Psoas muscle (tissue), 8 donors: ENCODE results near the gene BCL6B. TPM values are rescaled to one million over a fixed set of nuclear protein-coding genes. Genes with fewer than 3 reads are reported as not detected.

ENCODE experiments used
- ATAC-seq, 4 donors: fragments of 200-7000 bp; cut with Tn5 transposase; one replicate each; pipeline ENCODE4 v1.9.1; 2020; ENCODE audit warnings: moderate library complexity in 3 of 4, mild to moderate bottlenecking in 2 of 4
- DNase-seq, 2 donors: peaks; one replicate each; pipeline ENCODE4 v3.0.0-alpha.2; 2020
- H3K27ac ChIP-seq: fragments of 200-600 bp; one replicate; pipeline ENCODE4 v1.8.0; 2022
- H3K27me3 ChIP-seq, 3 donors: fragments of 200-600 bp in 1 of 3; one replicate each; pipeline versions ENCODE4 v1.6.1 to v1.8.0; 2013 to 2022; ENCODE audit warnings: low read length in 2 of 3, mild to moderate bottlenecking in 2 of 3, moderate library complexity in 1 of 3; ENCODE audit not compliant: insufficient read depth in 3 of 3
- H3K36me3 ChIP-seq, 2 donors: fragments of 200-600 bp in 1 of 2; one replicate each; pipeline versions ENCODE4 v1.6.1 to v1.8.0; 2013 to 2022; ENCODE audit warnings: low read depth in 1 of 2, mild to moderate bottlenecking in 1 of 2, moderate library complexity in 1 of 2; ENCODE audit not compliant: insufficient read depth in 1 of 2
- H3K4me1 ChIP-seq: fragments of 200-600 bp; one replicate; pipeline ENCODE4 v1.8.0; 2022
- H3K4me3 ChIP-seq: fragments of 200-600 bp; one replicate; pipeline ENCODE4 v1.8.0; 2022; ENCODE audit warnings: mild to moderate bottlenecking
- H3K9me3 ChIP-seq: fragments of 200-600 bp; one replicate; pipeline ENCODE4 v1.8.0; 2022
- WGBS, 3 donors: extraction: QIAGEN DNeasy Blood & Tissue Kit; methylation state at CpG; one replicate each; pipeline versions ENCODE4 v1.1.6 to v1.1.7; 2013; 5-methylcytosine and 5-hydroxymethylcytosine counted together
- intact Hi-C, 2 donors: fragments of 100-400 bp; cut with DNase I; formaldehyde crosslinking; loops; one replicate each; pipeline versions ENCODE4 v1.11.0 to v1.14.2; 2022
- polyA plus RNA-seq, 3 donors: library from polyadenylated mRNA; stranded (reverse); fragments of 200-250 nt; gene quantifications; one replicate each; pipeline ENCODE4 v1.2.3, GENCODE V29; 2013
- total RNA-seq, 4 donors: library from RNA; stranded (reverse); fragmentation: NEBNext Ultra II Directional in 2 of 4; extraction: Animal tissue kit (Norgen Biotek cat#: 25700) in 2 of 4; gene quantifications; one replicate each; pipeline versions ENCODE4 v1.2.1 to v1.2.4, GENCODE V29; 2021 to 2023
- TF ChIP-seq, protein P1 (sequence below): fragments of 200-600 bp; IDR thresholded peaks from one replicate; pipeline ENCODE4 v1.8.0; 2022; ENCODE audit warnings: antibody characterized with exemption
- donor health status: healthy with polysubstance abuse.
- donor health status: DM: no; HTN: no; CAD: no; lungs with moderate emphysema.
- donor health status: Bipolar disorder and iron deficiency.
- donor health status: healthy.
- donor health status: DM: yes; HTN: yes; CAD: no.
- donor health status: DM: no; HTN: no; CAD: no.
- donor health status: DM: no; HTN: no; CAD: no.
- donor health status: DM: yes; HTN: yes; CAD: no.

BCL6B gene
- total and polyA plus RNA-seq, 7 donors, result 2.0 to 11.9 (median 6.1) TPM

DNA sequence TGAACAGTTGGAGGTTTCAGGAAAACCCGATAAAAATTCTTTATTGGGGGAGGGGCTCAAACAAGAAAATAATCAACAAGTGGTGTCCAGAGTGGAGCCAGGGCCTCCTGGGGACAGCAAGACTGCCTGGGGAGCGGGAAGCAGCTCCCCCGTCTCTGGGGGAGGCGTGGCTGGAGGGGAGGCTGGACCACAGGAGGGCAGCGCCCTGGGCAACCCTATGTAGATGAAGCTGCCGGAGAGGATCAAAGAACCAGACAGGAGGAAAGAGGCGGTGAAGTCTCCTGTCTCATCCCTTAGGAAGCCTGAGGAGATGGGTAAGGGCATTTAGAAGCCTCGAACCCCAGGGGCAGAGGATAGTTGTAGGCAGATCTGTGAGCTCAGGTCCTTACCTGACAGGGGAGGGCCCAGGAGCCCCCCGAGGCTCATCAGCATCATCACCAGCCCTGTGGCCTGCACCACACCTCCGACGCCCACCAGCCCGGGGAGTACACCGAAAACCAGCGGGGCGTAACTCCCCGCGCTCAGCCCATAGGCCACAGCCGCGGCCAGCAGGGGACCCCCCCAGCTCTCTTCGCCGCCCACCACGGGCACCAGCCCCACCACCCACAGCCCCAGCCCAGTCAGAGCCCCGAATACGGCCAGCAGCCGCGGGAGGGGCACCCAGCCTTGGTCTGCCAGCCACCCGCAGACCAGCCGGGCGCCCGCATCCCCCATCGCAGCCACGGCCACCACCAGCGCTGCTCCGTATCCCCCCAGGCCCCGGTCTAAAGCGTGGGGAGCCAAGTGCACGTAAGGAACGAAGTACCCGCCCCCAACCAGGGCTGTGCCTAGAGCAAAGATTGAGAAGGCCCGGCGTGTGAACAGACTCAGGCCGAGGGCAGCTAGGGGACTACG, 19.0 kb downstream of the BCL6B start:
- Histone ChIP-seq H3K27me3 (peaks cover 0 to 29% (median 12%) of the 10 kb centered on the region in 3 donors), H3K36me3 (no peaks in the 10 kb centered on the region), H3K9me3 (no peaks in the 10 kb centered on the region), H3K4me3 (peak overlapping the region; percentile 60), H3K27ac (no peak overlapping the region), H3K4me1 (peaks cover 21% of the 10 kb centered on the region)
- TF ChIP-seq, protein P1, sequence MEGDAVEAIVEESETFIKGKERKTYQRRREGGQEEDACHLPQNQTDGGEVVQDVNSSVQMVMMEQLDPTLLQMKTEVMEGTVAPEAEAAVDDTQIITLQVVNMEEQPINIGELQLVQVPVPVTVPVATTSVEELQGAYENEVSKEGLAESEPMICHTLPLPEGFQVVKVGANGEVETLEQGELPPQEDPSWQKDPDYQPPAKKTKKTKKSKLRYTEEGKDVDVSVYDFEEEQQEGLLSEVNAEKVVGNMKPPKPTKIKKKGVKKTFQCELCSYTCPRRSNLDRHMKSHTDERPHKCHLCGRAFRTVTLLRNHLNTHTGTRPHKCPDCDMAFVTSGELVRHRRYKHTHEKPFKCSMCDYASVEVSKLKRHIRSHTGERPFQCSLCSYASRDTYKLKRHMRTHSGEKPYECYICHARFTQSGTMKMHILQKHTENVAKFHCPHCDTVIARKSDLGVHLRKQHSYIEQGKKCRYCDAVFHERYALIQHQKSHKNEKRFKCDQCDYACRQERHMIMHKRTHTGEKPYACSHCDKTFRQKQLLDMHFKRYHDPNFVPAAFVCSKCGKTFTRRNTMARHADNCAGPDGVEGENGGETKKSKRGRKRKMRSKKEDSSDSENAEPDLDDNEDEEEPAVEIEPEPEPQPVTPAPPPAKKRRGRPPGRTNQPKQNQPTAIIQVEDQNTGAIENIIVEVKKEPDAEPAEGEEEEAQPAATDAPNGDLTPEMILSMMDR, result no peak
- intact Hi-C loops, result no loop called here
- ATAC-seq (no peak), DNase-seq (no peak)
- WGBS, 3 donors, result 38 to 43% (median 42%) methylated on average over 35 to 43 of the region's 43 CpGs

GRCh38 chr17:7042501-7043181, 19.8 kb downstream of the BCL6B start:
- Histone ChIP-seq H3K27me3 (peaks cover 0 to 29% (median 12%) of the 10 kb centered on the region in 3 donors), H3K4me3 (peak overlapping the region; percentile 60), H3K36me3 (no peaks in the 10 kb centered on the region), H3K4me1 (peaks cover 21% of the 10 kb centered on the region), H3K9me3 (no peaks in the 10 kb centered on the region), H3K27ac (no peak overlapping the region)
- 17 to 21% (median 21%) methylated on average over 43 to 53 of the region's 53 CpGs for WGBS, 3 donors
- TF ChIP-seq, protein P1, result no peak
- intact Hi-C loops, result no loop called here
- ATAC-seq (no peak), DNase-seq (no peak)

DNA sequence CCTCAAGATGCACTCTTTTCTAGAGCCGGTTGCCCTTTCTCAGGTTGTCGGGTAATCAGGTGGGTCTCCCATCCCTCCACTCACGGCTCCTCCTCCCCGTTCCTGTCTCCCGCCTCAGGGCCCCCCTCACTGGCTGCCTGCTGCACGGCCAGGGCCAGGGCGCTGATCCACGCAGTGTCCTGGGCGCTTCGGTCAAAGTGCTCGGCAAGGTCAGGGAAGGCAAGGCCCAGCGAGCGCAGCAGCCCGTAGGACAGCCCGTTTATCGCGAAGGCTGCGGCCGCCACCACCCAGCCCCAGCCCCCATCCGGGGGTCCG, 20.3 kb downstream of the BCL6B start:
- Histone ChIP-seq H3K27me3 (peaks cover 0 to 29% (median 12%) of the 10 kb centered on the region in 3 donors), H3K36me3 (no peaks in the 10 kb centered on the region), H3K4me1 (peaks cover 21% of the 10 kb centered on the region), H3K9me3 (no peaks in the 10 kb centered on the region), H3K4me3 (peak overlapping the region; percentile 60), H3K27ac (no peak overlapping the region)
- DNase-seq, result peak in 1 of 2 donors; percentile 60
- intact Hi-C loops, result no loop called here
- TF ChIP-seq, protein P1, result no peak
- WGBS, 3 donors, result 1 to 4% (median 2%) methylated on average over 21 of the region's 21 CpGs
- ATAC-seq, result peak in 3 of 4 donors; percentile 21 to 38 (median 31)

DNA sequence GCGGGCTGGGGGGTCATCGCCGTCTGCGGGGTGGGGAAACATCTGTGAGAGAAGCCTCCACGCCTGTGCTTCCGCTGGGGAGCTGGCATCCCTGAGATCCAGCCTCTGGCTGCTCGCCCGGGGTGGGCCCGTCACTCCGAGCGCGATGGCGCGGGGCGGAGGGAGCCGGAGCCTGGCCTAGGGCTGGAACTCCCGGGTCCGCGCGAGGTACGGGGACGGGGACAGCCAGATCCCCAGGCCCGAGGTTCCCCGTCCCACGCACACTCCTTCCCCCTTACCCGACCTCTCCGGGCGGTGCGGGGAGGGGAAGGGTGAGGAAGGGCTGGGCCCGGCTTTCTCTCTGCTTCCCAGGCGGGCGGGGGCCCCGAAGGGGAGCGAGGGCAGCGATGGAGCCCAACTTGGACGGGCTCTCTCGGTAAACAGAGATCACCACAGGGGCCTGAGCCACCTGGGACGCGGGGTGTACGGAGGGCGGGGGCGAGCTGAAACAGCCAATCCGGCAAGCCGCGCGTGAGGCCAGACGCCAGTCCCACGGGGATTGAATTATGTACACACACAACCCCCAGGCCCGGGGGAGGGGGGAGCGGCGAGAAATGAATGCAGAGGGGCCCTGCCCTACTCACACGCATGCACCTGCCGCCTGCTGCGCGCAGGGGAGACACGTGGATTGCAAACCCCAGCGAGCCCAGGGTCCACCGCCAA, 20.8 kb downstream of the BCL6B start, which contains the start of gene SLC16A11:
SLC16A11 (minus strand) TSS at position 596 of the 702 bp plus-strand sequence; CDS start at position 17, 579 bp downstream.
- Histone ChIP-seq H3K27me3 (peaks cover 0 to 29% (median 12%) of the 10 kb centered on the region in 3 donors), H3K9me3 (no peaks in the 10 kb centered on the region), H3K4me1 (peaks cover 21% of the 10 kb centered on the region), H3K27ac (no peak within 1 kb of the TSS), H3K4me3 (peak within 1 kb of the TSS; percentile 60), H3K36me3 (no peaks in the 10 kb centered on the region)
- intact Hi-C loops, result no loop called here
- TF ChIP-seq, protein P1, result no peak
- DNase-seq, result peak; percentile 64 to 71
- peak; percentile 17 to 58 (median 34) for ATAC-seq
- WGBS, 3 donors, result 1 to 5% (median 2%) methylated on average over 35 to 58 of the region's 58 CpGs
